GM19467 (cell line): ENCODE results near the gene NTN4.
"Not testable (repeated sequence)": the region's sequence is repeated elsewhere in the genome, so short reads cannot be mapped to it uniquely, and the experiment has no call there.

Experiments
- ATAC-seq: cut with Tn5 transposase; IDR thresholded peaks from one replicate; pipeline ENCODE4 v1.9.1; 2021; ENCODE audit warnings: mild to moderate bottlenecking, moderate library complexity; ENCODE audit not compliant: unreplicated experiment

NTN4 gene

DNA sequence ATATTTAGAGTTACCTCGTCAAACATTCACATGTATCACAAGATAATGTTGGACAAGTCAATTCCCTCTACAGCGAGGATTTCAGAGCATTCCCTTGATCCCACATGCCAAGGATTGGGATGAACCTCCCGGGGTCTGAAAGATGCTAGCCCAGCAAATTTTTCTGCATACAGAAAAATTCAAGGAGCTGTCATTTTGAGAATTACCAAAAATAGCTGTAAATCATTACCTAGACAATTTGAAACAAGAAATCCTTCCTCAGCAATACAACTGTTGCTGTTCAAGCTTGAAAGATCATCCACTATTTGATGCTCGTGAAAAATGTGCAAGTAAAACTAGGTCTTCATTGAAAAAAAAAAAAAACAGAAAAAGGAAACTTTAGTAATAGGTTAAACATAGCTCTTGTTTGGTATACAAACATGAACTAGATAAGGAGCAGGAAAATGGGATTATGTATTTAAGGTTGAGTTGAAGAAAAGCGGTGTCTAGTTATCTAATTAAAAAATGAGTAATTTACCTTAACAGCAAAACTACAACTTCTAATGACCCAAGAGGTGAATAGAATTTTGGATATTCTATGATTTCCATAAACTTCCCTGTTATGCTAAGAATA is 73.1 kb downstream of the NTN4 start:
- no peak for ATAC-seq

DNA sequence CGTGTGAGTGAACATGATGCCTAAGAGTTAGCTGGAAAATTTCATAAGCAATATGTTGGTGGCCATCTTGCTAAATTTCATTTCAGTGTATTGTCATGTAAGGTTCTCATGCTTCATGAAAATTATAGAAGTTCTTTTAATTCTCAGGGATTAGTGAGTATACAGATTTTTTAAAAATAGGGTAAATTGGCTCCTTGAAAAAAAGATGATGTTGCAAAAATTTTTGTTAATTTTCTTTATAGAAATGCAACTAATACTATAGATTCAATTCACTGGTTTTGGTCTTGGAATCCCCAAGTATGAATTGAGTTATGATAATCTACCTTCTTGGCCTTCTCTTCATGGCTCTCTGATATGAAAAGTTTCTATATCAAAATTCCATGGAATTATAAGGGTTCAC is 75.4 kb downstream of the NTN4 start:
- no peak for ATAC-seq

DNA sequence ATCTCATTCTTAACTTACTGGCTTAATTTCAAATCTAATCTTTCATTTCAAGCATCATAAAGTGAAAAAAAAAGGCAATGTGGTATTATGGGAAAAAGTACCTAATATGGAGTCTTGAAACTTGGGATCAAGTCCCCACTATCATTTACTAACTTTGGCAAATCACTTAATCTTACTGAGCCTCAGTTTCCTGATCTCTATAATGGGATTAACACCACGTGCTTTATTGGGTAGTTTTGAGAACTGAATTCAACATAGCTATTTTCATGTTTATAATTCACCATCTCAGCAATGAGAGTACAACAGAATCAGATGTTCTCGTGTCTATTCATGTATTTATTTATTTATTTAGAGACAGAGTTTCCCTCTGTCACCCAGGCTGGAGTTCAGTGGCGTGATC is 78.3 kb downstream of the NTN4 start:
- no peak for ATAC-seq

DNA sequence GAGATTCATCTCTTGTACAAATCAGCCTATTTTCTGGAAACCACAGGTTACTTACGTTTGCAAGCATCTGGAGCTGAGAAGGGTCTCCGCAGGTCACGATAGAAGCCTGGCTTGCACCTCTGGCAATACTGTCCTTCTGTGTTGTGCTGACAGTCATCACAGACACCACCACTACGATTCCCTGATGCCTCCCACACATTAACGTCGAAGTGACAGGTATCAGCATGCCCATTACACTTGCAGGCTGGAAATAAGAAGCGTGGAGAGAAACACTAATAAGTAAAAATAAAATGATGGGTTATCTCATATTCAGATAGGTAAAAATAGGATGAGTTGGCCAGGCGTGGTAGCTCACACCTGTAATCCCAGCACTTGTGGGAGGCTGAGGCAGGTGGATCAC is 80.2 kb downstream of the NTN4 start:
- ATAC-seq = no peak

DNA sequence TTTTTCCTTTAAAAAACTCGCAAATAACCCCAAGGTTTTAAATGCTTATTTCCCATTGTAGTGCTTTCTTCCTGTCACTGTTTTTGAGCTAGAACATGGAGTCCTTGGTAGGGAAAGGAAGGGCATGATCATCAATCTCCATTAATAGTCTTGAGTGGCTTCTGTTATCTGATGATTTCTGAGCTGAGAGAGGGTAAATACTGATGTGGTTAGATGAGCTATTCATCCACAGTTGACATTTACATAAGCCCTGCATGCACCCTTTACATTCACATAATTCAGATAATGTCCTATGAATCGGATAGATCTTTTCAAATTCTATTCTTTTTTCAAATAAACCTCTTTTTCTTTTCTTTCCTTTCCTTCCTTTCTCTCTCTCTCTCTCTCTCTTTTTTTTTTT is 81.4 kb downstream of the NTN4 start:
- no peak for ATAC-seq

DNA sequence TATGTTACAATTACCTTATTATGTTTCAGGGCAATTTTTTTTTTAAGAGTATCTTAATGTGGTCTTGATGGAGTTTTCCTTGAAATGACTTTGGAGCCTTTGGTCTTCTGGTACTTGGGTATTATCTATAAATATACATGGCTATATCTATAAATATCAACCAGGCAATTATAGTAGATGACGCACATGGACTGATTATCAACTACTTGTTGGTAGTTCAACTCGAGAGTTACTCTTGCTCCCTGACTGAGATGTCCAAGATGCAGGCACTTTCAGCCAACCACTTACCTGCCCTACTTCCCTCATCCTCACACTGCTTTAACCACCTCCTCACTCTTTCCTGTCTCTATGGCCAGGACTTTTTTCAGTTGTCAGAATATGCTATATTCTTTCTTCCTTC is 85.4 kb downstream of the NTN4 start:
- ATAC-seq = no peak

DNA sequence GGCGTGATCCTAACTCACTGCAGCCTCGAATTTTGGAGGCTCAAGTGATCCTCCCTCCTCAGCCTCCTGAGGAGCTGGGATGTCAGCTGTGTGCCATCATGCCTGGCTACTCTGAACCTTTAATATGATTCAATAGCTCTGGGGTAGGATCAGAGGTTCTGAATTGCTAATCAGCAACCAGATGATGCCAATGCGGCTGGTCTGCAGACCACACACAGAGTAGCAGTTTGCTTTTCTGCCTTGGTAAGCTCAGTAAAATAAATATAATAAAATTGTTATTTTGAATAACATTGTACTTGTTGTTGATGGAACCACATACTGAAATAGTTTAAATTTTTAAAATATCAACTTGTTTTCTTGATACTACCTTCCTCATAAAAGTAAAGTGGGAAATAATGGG is 86.6 kb downstream of the NTN4 start:
- ATAC-seq = no peak

DNA sequence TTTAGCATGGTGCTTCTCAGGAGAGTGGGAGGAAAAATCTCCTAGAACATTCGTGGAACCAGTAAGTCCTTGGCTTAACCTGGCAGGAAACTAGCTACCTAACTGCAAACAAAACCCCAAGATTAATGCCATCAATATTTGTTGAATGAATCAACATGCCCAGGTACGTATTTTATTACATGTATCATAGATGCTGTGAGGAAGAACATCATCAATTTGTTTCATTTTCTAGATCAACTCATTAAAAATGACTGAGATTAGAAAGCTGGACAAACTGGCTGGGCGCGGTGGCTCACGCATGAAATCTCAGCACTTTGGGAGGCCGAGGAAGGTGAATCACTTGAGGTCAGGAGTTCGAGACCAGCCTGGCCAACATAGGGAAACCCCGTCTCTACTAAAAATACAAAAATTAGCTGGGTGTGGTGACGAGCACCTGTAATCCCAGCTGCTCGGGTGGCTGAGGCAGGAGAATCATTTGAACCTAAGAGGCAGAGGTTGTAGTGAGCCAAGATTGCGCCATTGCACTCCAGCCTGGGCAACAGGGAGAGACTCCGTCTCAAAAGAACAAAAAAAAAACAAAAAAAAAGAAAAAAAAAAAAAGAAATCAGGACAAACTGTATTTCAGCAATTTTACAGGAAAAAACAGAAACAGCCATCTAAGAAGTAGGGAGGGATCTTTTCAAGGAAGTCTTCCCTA is 88.7 kb downstream of the NTN4 start:
- no peak for ATAC-seq

DNA sequence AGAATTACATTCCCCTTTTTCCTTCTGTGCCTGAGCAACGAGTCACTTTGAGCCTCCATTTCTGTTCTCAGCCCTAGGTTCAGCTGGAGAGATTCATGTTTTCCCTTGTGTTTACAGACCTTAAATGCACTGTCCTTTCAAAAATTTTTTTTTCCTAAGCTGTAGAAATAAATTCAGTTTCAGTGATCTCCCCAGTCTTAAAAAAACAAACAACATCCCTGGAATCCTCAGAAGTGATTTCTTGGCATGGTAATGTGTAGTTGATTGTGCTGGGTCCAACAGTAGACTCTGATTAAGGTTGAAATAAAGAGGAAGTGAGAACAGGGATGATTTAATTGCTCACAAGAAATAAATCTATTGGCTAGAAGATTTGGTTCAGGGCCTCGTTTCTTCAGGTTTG is 89.3 kb downstream of the NTN4 start:
- no peak for ATAC-seq

DNA sequence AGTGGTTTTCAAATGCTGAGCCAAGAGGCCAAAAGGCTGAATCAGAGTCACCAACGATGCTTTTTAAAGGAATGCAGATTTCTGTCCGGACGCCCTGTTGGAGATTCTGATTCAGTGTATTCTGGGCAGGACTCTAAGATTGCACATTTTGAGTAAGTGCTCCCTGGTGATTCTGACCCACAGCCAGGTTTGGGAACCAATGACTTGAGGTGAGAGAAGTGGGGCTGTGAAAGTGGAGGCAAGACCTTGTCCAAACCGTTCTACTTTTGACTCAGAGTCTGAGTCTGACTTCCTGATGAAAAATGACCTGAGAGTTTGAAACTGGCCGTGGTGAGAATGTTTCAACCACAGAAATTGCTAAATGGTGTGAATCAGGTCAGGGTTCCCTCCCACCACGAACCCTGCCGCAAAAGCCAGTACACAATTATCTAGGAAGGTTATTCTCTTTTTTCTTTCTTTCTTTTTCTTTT is 90.2 kb downstream of the NTN4 start:
- ATAC-seq = peak; percentile 96

DNA sequence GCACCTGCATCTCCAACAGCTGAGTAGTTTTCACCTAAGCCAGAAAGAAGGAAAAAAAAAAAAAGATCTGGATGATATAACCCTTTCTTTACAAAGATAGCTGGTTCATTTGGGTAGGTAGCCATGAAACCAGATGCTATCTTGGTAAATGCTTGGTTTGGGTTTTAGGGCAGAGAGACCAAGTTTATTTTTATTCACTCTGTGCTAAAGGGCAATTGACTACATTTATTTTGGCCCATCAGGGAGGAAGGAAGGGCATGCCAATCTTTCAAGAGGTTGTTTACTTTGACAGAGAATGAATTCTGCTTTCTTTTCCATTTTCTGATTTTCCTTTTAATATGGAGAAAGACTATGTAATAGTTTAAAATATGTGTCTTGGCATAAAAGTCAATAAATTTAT is 91.0 kb downstream of the NTN4 start:
- ATAC-seq = no peak

DNA sequence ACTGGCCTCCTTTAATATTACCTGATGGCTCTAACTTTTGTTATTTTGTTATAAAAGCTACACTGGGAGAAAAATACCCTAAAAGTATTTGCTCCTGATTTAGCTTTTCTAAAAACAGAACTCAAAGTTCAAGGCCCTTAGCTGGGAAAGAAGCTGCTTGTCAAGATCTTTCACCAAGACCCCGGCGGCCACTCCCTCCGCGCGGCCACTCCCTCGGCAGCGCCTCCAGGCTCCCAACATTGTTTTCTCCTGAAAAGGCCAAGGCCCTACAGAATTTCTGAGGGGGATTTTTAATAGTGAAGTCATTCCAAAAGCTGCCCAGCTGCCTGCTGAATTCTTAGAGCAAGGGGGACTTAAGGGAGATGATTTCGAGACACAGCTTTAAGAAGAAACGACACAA is 96.4 kb downstream of the NTN4 start:
- no peak for ATAC-seq

DNA sequence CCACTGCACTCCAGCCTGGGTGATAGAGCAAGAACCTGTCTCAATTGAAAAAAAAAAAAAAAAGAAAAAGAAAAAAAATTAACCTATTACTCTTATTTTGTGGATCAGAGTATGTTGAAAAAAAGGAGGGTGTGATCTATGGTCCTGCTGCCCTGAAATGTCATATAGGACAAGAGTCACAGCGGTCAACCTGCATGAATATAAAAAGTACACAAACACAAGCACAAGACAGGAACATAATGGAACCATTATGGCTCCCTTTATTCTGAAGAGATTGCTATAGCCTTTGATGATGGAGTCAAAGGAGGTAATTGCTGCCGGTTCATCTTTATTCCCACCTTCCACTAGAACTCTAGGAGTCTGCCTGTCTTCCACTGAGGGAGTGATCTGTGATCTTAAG is 96.9 kb downstream of the NTN4 start:
- ATAC-seq = no peak

DNA sequence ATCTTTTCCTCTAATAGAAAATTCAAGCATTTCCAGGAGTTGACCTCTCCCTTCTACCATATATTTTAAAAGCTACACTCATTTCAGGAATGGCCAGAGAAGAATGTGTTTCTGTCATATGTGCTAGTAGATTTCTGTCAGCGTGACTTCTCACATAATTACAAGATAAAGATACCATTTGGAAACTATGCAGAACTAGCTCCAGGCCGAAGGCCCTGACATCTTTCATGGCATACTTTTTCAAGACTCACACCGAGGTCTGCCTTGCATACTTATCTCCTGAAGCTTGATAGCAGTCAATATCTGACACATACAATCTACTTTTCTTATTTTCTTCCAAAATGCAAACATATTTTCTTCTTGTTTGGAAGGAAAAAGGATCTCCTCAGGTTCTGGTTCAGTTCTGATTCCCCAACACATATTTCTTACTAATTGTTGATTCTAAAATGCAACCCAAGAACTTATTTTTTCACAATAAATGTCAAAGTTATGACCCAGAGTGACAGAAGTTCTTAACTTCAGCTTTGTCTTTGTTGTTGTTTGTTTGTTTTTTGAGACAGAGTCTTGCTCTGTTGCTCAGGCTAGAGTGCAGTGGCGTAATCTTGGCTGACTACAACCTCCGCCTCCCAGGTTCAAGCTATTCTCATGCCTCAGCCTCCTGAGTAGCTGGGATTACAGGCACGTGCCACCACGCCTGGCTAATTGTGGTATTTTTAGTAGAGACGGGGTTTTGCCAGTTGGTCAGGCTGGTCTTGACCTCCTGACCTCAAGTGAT is 99.5 kb downstream of the NTN4 start:
- no peak for ATAC-seq

DNA sequence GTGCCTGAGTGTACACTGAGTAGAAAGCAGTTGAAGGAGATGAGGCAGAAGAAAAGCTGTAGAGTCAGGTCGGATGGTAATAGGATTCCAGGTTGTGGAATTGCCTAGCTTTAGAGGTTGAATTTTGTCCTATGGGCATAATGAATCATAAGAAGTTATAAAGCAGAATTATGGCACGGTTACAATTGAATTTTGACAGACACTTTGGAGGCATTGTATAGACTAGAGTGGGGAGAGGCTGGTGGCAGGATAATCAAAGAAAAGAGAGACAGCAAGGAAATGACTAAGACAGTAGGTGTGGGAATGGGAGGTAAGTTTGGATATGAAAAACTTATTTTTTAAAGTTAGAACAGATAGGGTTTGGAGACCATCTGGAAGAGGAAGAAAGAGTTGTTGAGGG is 102.6 kb downstream of the NTN4 start:
- no peak for ATAC-seq

DNA sequence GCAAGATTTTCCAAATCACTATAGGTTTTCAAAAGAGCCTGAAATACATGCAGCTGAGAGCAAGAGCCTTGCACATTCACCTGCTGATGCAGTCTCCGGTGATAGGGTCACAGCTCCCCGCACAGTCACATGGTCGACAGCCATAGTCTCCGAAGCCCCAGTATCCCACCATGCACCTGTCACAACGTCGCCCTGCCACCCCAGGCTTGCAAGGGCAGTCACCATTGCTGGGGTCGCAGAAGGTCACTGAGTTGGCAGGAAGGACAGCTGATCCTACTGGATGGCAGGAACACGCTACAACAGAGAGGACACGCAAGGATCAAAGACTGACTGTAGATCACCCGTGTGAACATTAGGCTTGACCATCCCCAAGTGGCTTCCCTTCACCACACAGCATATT is 107.1 kb downstream of the NTN4 start:
- no peak for ATAC-seq

DNA sequence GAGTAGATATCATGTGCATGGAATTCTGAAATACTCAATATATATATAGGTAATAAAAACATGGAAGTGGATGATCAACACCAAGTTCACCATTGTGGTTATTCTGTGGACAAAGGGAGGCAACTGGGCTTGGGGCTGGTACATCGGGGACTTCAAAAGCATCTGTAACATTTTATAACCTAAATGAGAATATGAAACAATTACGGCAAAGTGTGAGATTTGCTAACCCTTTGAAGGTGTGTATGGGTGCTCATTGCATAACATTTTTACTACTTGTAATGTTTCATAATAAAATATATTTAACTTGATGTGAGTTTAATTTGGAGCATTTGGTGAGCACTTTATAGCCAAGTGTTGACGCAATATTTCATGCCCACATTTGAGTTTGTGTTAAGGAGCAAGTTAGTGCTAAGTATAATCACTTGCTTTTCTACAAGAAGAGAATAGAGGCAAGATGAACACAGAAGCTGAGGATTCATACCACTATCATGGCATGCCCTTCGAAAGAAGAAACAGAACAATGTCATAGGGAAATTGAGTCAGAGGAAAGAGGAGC is 109.3 kb downstream of the NTN4 start:
- ATAC-seq = no peak

DNA sequence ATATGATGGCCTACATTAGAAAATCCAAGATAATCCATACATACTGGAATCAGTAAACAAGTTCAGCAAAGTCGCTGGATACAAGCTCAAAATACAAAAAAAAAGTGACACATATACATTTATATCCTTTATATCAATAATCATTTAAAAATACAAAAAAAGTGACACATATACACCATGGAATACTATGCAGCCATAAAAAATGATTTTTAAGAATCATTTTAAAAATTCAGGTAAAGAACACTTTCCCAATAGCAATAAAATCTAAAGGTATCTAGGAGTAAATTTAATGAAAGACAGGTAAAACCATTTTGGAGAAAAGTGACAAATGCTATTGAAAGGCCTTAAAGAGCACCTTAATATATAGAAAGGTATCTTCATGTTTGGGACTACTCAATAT is 111.9 kb downstream of the NTN4 start:
- ATAC-seq = no peak

DNA sequence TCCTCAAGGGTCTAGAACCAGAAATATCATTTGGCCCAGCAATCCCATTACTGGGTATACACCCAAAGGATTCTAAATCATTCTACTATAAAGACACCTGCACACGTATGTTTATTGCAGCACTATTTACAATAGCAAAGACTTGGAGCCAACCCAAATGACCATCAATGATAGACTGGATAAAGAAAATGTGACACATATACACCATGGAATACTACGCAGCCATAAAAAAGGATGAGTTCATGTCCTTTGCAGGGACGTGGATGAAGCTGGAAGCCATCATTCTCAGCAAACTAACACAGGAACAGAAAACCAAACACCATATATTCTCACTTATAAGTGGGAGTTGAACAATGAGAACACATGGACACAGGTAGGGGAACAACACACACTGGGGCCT is 112.8 kb downstream of the NTN4 start:
- ATAC-seq = not testable (repeated sequence)

DNA sequence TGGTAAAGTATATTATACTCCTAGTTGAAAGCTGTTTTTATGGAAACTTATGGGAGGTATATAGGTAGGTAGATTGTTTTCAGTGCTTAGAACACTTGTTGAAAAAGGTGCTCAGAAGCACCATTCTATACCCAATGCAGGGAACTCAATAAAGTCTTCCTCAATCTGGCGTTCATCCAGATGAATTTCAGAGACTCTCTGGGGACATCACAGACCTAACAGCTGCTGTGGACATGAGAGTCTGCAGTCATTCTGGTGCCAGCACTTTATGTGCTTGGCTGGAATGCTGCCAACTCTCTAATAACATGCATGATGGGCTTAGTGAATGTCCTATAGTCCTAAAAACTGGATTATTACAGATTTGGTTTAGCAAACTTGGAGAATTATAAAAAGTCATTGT is 115.9 kb downstream of the NTN4 start:
- ATAC-seq = no peak

DNA sequence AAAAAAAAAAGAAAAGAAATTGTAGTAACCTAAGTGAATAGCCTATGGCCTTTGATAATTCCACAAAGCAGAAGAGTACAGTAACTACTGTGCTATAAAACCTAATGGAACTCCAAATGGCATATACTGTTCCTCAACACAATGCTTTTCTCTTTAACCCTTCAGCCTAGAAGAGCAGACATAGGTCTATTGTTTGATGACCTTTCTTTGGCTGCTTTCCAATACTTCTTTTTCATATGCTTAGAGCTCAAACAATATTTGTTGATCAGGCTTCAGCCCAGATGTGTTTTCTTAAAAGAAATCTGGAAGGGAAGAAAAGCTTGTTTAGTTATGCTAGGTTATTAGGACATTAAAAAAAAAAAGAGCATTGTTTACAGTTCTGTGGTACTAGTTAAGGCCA is 116.4 kb downstream of the NTN4 start:
- no peak for ATAC-seq

DNA sequence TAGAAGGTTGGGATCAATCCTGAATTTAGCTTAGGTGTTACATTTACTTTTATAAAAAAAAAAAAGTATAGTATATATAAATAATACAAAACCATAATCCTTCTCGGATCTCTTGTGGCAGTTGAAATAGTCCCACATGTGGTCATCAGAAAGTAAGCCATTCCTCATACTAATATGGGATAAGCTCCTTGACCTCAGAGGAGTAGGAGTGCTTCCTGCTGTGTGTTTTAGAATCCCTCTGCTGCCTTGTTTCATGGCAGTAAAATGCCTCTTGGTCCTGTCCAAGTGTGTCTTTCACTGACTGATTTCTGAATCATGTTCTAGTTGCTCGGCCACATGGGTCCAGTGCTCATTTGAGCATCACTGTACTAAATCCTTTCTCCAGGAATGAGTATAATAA is 117.0 kb downstream of the NTN4 start:
- ATAC-seq = no peak
